ENCODE results near the gene RBBP8. TPM values are rescaled to one million over a fixed set of nuclear protein-coding genes. Genes with fewer than 3 reads are reported as not detected.

RBBP8 gene
- total RNA-seq, 1 donor from 2014 or later: 53.7 TPM

DNA sequence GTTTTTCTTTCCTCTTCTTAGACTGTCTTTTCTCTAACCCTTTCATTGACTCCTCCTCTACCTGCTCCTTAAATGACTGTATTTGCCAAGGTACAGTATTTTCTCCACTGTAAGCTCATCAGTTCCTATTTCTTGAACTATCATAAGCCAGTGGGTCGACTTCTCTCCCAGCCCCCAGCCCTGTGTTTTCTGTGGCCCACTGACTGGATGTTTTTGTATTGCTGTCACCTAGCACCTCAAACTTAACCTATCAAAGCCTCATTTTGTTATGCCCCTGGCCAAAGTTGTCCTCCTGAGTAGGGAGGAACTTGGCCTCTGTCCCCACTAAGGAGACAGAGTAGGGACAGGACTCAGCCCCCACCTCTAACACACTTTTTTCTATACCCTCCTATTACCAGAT is 136.8 kb downstream of the RBBP8 start:
- Mint-ChIP-seq H3K27me3 (ENCODE audit: low read depth) (no peaks in the 10 kb centered on the region), H3K9me3 (no peaks in the 10 kb centered on the region), H3K27ac (ENCODE audit: unreplicated experiment) (no peak overlapping the region), H3K36me3 (ENCODE audit: low read depth) (no peaks in the 10 kb centered on the region), H3K4me1 (no peaks in the 10 kb centered on the region), H3K4me3 (no peak overlapping the region)
- no peak for DNase-seq (ENCODE audit: low read depth, low spot score)
- TF ChIP-seq, protein P1, sequence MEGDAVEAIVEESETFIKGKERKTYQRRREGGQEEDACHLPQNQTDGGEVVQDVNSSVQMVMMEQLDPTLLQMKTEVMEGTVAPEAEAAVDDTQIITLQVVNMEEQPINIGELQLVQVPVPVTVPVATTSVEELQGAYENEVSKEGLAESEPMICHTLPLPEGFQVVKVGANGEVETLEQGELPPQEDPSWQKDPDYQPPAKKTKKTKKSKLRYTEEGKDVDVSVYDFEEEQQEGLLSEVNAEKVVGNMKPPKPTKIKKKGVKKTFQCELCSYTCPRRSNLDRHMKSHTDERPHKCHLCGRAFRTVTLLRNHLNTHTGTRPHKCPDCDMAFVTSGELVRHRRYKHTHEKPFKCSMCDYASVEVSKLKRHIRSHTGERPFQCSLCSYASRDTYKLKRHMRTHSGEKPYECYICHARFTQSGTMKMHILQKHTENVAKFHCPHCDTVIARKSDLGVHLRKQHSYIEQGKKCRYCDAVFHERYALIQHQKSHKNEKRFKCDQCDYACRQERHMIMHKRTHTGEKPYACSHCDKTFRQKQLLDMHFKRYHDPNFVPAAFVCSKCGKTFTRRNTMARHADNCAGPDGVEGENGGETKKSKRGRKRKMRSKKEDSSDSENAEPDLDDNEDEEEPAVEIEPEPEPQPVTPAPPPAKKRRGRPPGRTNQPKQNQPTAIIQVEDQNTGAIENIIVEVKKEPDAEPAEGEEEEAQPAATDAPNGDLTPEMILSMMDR (conservative IDR thresholded peaks at IDR 0.05): no peak

DNA sequence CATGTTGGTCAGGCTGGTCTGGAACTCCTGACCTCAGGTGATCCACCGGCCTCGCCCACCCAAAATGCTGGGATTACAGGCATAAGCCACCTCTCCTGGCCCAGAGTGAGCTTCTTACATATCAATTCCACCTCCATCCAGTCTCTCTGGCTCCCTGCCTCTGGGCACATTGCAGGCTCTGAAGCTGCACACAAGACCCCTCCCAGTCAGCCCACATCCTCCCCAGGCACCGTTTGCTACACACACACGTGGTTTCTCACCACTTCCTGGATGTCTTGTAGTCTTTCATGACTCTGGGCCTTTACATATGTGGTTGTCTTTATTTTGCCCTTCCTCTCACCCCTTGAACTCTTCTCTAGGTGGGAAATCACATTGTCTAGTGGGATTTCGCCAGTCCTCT is 138.2 kb downstream of the RBBP8 start:
- Mint-ChIP-seq H3K27me3 (ENCODE audit: low read depth) (no peaks in the 10 kb centered on the region), H3K27ac (ENCODE audit: unreplicated experiment) (no peak overlapping the region), H3K9me3 (no peaks in the 10 kb centered on the region), H3K4me3 (no peak overlapping the region), H3K36me3 (ENCODE audit: low read depth) (no peaks in the 10 kb centered on the region), H3K4me1 (no peaks in the 10 kb centered on the region)
- DNase-seq (ENCODE audit: low read depth, low spot score): no peak
- TF ChIP-seq, protein P1 (conservative IDR thresholded peaks at IDR 0.05): no peak

DNA sequence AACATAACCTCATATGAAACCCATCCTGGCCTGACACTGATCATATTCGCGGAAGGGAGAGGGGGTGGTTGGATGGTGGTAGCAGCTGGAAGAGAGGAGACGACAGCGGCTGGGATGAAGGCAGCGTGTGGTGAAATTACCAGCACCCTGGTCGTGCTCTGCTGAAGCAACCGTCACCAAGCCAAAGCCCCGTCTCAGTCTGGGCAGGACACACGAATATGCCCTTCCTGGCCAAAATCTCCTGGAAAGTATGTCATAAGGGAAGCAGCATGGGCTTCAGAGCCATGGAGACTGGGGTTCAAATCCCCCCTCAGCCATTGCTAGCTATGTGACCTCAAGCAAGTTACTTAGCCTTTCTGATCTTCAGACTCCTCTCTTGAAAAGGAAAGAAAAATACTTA is 139.0 kb downstream of the RBBP8 start:
- Mint-ChIP-seq H3K36me3 (ENCODE audit: low read depth) (no peaks in the 10 kb centered on the region), H3K27me3 (ENCODE audit: low read depth) (no peaks in the 10 kb centered on the region), H3K9me3 (no peaks in the 10 kb centered on the region), H3K4me3 (no peak overlapping the region), H3K4me1 (no peaks in the 10 kb centered on the region), H3K27ac (ENCODE audit: unreplicated experiment) (no peak overlapping the region)
- TF ChIP-seq, protein P1 (conservative IDR thresholded peaks at IDR 0.05): no peak
- no peak for DNase-seq (ENCODE audit: low read depth, low spot score)

DNA sequence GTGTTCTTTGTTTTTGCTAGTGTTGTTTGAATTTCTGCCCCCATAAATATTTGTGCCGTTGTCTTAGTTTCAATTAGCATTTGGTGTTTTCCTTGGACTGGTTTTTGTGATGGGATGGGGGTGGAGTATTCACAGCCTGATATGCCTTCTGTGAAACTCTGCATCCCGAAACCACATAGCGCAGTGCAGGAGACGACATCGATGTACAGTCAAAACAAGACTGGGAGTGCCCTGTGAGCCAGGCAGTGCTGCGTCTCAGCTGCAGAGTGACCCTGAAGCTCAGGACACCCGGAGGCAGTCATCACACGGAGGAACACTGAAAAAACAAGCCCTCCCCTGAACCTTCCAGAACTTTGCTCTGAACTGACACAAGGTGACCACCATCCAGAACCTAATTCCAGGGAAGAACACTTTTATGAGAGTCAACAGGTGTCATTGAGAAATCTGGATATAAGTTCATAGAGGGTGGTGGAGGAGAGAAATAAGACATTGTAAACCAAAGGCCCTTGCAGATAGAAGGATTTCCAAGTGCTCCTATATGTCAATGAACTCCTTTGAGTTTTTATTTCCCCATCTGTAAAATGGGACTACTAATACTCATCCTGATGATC is 141.0 kb downstream of the RBBP8 start:
- H3K4me3 Mint-ChIP-seq: no peak overlapping the region
- peaks cover 6% of the 10 kb centered on the region for H3K4me1 Mint-ChIP-seq
- H3K9me3 Mint-ChIP-seq: no peaks in the 10 kb centered on the region

More for the DNA sequence above, 141.0 kb downstream of the RBBP8 start:
- Mint-ChIP-seq H3K27me3 (ENCODE audit: low read depth) (no peaks in the 10 kb centered on the region), H3K36me3 (ENCODE audit: low read depth) (no peaks in the 10 kb centered on the region), H3K27ac (ENCODE audit: unreplicated experiment) (no peak overlapping the region)
- no peak for DNase-seq (ENCODE audit: low read depth, low spot score)
- TF ChIP-seq, protein P1 (conservative IDR thresholded peaks at IDR 0.05): no peak

Other genes with a start within 250 kb of the RBBP8 start
- 2.2 and 2.3 TPM in 2 replicates for gene CABLES1, start 202.2 kb downstream of the RBBP8 start, total RNA-seq